Activated CD8-positive, alpha-beta memory T cell treated with anti-CD3 and anti-CD28 coated beads for 36 hours (primary cell): ENCODE results near the gene NAGPA. TPM values are rescaled to one million over a fixed set of nuclear protein-coding genes. Genes with fewer than 3 reads are reported as not detected.
"Not testable (repeated sequence)": the region's sequence is repeated elsewhere in the genome, so short reads cannot be mapped to it uniquely, and the experiment has no call there.

Experiments used
- CTCF ChIA-PET: fragments of 350-600 bp; sonication (Branson Sonifier 250); formaldehyde crosslinking; loops from one replicate; lab custom pipeline; 2021; ENCODE audit warnings: antibody characterized with exemption; lab: Charles Lee
- POLR2A ChIA-PET: fragments of 350-600 bp; sonication (Branson Sonifier 250); formaldehyde crosslinking; loops from one replicate; lab custom pipeline; 2021; ENCODE audit warnings: antibody characterized with exemption; lab: Charles Lee
- total RNA-seq, 2 experiments: library from RNA; stranded (reverse); gene quantifications; one replicate each; pipeline ENCODE4 v1.2.3, GENCODE V29; 2021

The NAGPA gene
- total RNA-seq, result 10 to 100 TPM; 15.9 to 16.7 TPM

GRCh38 chr16:5033256-5034166, at the start of gene NAGPA:
Gene NAGPA, minus strand, starts transcription at chr16:5033935. Its CDS starts 21 bp downstream, at chr16:5033914.
- ChIA-PET CTCF (interaction anchor here (1.5 kb wide), 1 partner anchor 51 kb away, joined by 3 read pairs; no protein-coding TSS in a partner anchor), POLR2A (interaction anchor here (0.5 to 0.8 kb wide), 4 partner anchors 17 to 41 kb away, joined by 3 to 9 read pairs (median 3); no protein-coding TSS in a partner anchor)

- CTCF ChIA-PET, result interaction anchor here (0.6 kb wide), 1 partner anchor 116 kb away, joined by 3 read pairs; no protein-coding TSS in a partner anchor
Observed at GRCh38 chr16:5080996-5081395, 47.3 kb upstream of the NAGPA start.

GRCh38 chr16:5080461-5080860, 46.7 kb upstream of the NAGPA start:
- POLR2A ChIA-PET, result not testable (repeated sequence)
- CTCF ChIA-PET, result interaction anchor here (0.6 kb wide), 1 partner anchor 115 kb away, joined by 3 read pairs; no protein-coding TSS in a partner anchor

More at GRCh38 chr16:5080996-5081395, 47.3 kb upstream of the NAGPA start:
- POLR2A ChIA-PET, result not testable (repeated sequence)

- ChIA-PET POLR2A (no interaction called here), CTCF (no interaction called here)
Observed at GRCh38 chr16:5078626-5079025, 44.9 kb upstream of the NAGPA start.

GRCh38 chr16:5077304-5077703, 43.6 kb upstream of the NAGPA start:
- POLR2A ChIA-PET, result no interaction called here
- CTCF ChIA-PET, result no interaction called here

GRCh38 chr16:5075637-5076036, 41.9 kb upstream of the NAGPA start:
- ChIA-PET CTCF (interaction anchor here (1.5 kb wide), 1 partner anchor 9 kb away, joined by 5 read pairs; no protein-coding TSS in a partner anchor), POLR2A (no interaction called here)

GRCh38 chr16:5073771-5074170, 40.0 kb upstream of the NAGPA start:
- POLR2A ChIA-PET, result interaction anchor here (0.7 kb wide), 1 partner anchor 40 kb away, joined by 3 read pairs; the partner anchor contains the start of gene NAGPA
- CTCF ChIA-PET, result not testable (repeated sequence)

GRCh38 chr16:5073279-5073629, 39.5 kb upstream of the NAGPA start:
- ChIA-PET POLR2A (no interaction called here), CTCF (no interaction called here)

GRCh38 chr16:5072334-5073278, 38.9 kb upstream of the NAGPA start:
- POLR2A ChIA-PET, result interaction anchor here (0.5 to 1.0 kb wide), 2 partner anchors 39 to 40 kb away, joined by 3 read pairs; partner anchors contain the start of gene NAGPA
- CTCF ChIA-PET, result interaction anchor here (0.9 kb wide), 1 partner anchor 13 kb away, joined by 3 read pairs; no protein-coding TSS in a partner anchor

GRCh38 chr16:5071681-5072333, 38.1 kb upstream of the NAGPA start, which contains the start of gene ALG1:
Gene ALG1, plus strand, starts transcription at chr16:5071843. Its CDS starts 7 bp downstream, at chr16:5071850.
- CTCF ChIA-PET, result interaction anchor here (0.9 to 1.9 kb wide), 2 partner anchors 14 to 20 kb away, joined by 3 to 5 read pairs; no protein-coding TSS in a partner anchor
- POLR2A ChIA-PET, result interaction anchor here (0.5 to 1.0 kb wide), 2 partner anchors 38 to 40 kb away, joined by 3 read pairs; partner anchors contain the start of gene NAGPA

- ChIA-PET POLR2A (no interaction called here), CTCF (interaction anchor here (1.9 kb wide), 1 partner anchor 21 kb away, joined by 5 read pairs; no protein-coding TSS in a partner anchor)
Observed at GRCh38 chr16:5071341-5071680, 37.6 kb upstream of the NAGPA start.

- ChIA-PET POLR2A (interaction anchor here (1.0 kb wide), 1 partner anchor 37 kb away, joined by 3 read pairs; the partner anchor contains the start of gene NAGPA), CTCF (interaction anchor here (1.9 kb wide), 1 partner anchor 21 kb away, joined by 5 read pairs; no protein-coding TSS in a partner anchor)
Observed at GRCh38 chr16:5070431-5071186, 36.9 kb upstream of the NAGPA start.

GRCh38 chr16:5069854-5070253, 36.1 kb upstream of the NAGPA start:
- POLR2A ChIA-PET, result interaction anchor here (1.0 kb wide), 1 partner anchor 36 kb away, joined by 3 read pairs; the partner anchor contains the start of gene NAGPA
- CTCF ChIA-PET, result no interaction called here

- ChIA-PET POLR2A (no interaction called here), CTCF (no interaction called here)
Observed at GRCh38 chr16:5069048-5069447, 35.3 kb upstream of the NAGPA start.

- ChIA-PET POLR2A (no interaction called here), CTCF (no interaction called here)
Observed at GRCh38 chr16:5066511-5066910, 32.8 kb upstream of the NAGPA start.

GRCh38 chr16:5065813-5066212, 32.1 kb upstream of the NAGPA start, which contains the start of gene C16orf89:
Gene C16orf89, minus strand, starts transcription at chr16:5065956. Its CDS starts 48 bp downstream, at chr16:5065908.
- CTCF ChIA-PET, result no interaction called here
- POLR2A ChIA-PET, result no interaction called here

GRCh38 chr16:5065326-5065725, 31.6 kb upstream of the NAGPA start:
- CTCF ChIA-PET, result no interaction called here
- POLR2A ChIA-PET, result no interaction called here
